Esophagus muscularis mucosa (tissue), 4 donors: Measurements from ENCODE around the gene NT5C3A. TPM values are rescaled to one million over a fixed set of nuclear protein-coding genes. Genes with fewer than 3 reads are reported as not detected.

Source experiments
- DNase-seq: peaks from one replicate; pipeline ENCODE4 v3.0.0-alpha.2; 2017; ENCODE audit errors: extremely low spot score
- H3K27ac ChIP-seq, 4 donors: fragments of 200-600 bp; sonication (generic); replicated peaks in 1 of 4; 1 replicate in 3 of 4; 2 replicates in 1 of 4; pipeline ENCODE4 v1.5.1; 2016 to 2019; ENCODE audit warnings: mild to moderate bottlenecking in 1 of 4
- H3K27me3 ChIP-seq, 4 donors: fragments of 200-600 bp; sonication (generic); one replicate each; pipeline versions ENCODE4 v1.5.1 to v1.6.0; 2016 to 2019
- H3K36me3 ChIP-seq, 4 donors: fragments of 200-600 bp; sonication (generic); one replicate each; pipeline ENCODE4 v1.5.1; 2016 to 2019
- H3K4me1 ChIP-seq, 4 donors: fragments of 200-600 bp; sonication (generic); one replicate each; pipeline ENCODE4 v1.5.1; 2016 to 2019
- H3K4me3 ChIP-seq, 4 donors: fragments of 200-600 bp; sonication (generic); 1 replicate in 2 of 4; 2 replicates in 2 of 4; pipeline ENCODE4 v1.5.1; 2016 to 2019; ENCODE audit warnings: mild to moderate bottlenecking in 4 of 4, moderate library complexity in 1 of 4
- H3K9me3 ChIP-seq, 4 donors: fragments of 200-600 bp; sonication (generic); 1 replicate in 3 of 4; 2 replicates in 1 of 4; pipeline ENCODE4 v1.5.1; 2016 to 2019
- EP300 ChIP-seq: sonication (generic); formaldehyde crosslinking; IDR thresholded peaks from one replicate; pipeline ENCODE4 v1.6.1; 2017; ENCODE audit warnings: antibody characterized with exemption
- POLR2A ChIP-seq: fragments of 450-650 bp; IDR thresholded peaks from one replicate; pipeline ENCODE4 v1.6.1; 2017; ENCODE audit warnings: antibody characterized with exemption, moderate library complexity, mild to moderate bottlenecking, low read depth
- POLR2AphosphoS5 ChIP-seq, 2 donors: sonication (generic); formaldehyde crosslinking; IDR thresholded peaks; one replicate each; pipeline ENCODE4 v1.6.1; 2017; ENCODE audit warnings: antibody characterized with exemption in 2 of 2
- WGBS: methylation state at CpG from one replicate; pipeline ENCODE4 v1.1.5; 2018; 5-methylcytosine and 5-hydroxymethylcytosine counted together
- intact Hi-C: fragments of 100-400 bp; cut with DNase I; formaldehyde crosslinking; loops from one replicate; pipeline ENCODE4 v1.15.1; 2023
- total RNA-seq, 4 donors: library from RNA; depleted of rRNA; stranded (reverse); fragments of >200 nt; gene quantifications; one replicate each; pipeline versions ENCODE4 v1.1.0 to v1.2.1, GENCODE V29; 2016
- TF ChIP-seq, protein P1 (sequence below), 3 experiments: fragments of 200-600 bp in 2 of 3; fragments of 450-650 bp in 1 of 3; sonication (generic) in 2 of 3; IDR thresholded peaks; one replicate each; pipeline ENCODE4 v1.5.1; 2017 to 2019; ENCODE audit warnings: antibody characterized with exemption in 3 of 3, mild to moderate bottlenecking in 2 of 3, moderate library complexity in 1 of 3

The NT5C3A gene
- total RNA-seq, 4 donors from 2014 or later: 13.9 to 22.0 (median 19.7) TPM

DNA sequence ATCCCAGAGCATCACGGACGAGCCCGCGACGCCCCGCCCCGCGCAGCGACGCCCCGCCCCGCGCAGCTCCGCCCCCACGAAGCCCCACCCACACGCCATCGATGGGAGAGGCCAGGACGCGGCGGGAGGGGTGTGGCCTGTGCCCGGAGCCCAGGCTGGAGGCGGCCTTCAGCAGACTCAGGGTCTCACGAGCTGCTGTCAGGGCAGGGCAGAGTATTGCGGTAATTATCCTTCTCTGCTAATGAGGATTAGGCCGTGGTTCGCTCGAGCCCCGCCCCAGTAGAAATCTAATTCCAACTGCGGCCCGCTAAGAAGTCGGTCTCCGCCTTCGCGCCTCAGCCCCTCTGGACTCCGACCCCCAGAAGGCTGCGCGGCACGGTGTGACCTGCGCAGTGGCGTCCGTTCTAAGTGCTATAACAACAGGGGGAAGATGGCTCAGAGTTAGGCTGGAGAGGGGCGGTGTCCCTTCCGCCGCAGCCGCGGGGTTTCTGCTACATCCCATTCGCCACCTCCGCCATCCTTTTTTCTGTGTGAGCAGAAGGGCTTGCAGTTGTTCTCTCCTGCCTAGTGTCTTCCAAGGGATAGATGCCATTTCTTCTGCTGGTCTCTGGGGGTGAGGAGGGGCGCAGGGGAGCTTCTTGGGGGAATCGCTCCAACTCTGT lies 337 bp upstream of the NT5C3A start:
- intact Hi-C loops: loop anchor here (5.0 kb wide), 1 partner anchor 106 kb away; the partner anchor contains the start of gene FKBP9
- Histone ChIP-seq H3K9me3 (peaks cover 0 to 7% (median 3%) of the 10 kb centered on the region in 4 donors), H3K27ac (peak overlapping the region; percentile 92 to 94 (median 93)), H3K4me3 (peak overlapping the region; percentile 82 to 94 (median 84)), H3K36me3 (no peaks in the 10 kb centered on the region), H3K4me1 (peaks cover 26 to 43% (median 32%) of the 10 kb centered on the region in 4 donors), H3K27me3 (no peaks in the 10 kb centered on the region)
- WGBS: under 1% methylated on average over 26 of the region's 50 CpGs
- DNase-seq: peak; percentile 98
- TF ChIP-seq POLR2A: no peak
- TF ChIP-seq POLR2AphosphoS5 (IDR thresholded peaks at IDR 0.05): peak; percentile 75 to 83
- TF ChIP-seq, protein P1, sequence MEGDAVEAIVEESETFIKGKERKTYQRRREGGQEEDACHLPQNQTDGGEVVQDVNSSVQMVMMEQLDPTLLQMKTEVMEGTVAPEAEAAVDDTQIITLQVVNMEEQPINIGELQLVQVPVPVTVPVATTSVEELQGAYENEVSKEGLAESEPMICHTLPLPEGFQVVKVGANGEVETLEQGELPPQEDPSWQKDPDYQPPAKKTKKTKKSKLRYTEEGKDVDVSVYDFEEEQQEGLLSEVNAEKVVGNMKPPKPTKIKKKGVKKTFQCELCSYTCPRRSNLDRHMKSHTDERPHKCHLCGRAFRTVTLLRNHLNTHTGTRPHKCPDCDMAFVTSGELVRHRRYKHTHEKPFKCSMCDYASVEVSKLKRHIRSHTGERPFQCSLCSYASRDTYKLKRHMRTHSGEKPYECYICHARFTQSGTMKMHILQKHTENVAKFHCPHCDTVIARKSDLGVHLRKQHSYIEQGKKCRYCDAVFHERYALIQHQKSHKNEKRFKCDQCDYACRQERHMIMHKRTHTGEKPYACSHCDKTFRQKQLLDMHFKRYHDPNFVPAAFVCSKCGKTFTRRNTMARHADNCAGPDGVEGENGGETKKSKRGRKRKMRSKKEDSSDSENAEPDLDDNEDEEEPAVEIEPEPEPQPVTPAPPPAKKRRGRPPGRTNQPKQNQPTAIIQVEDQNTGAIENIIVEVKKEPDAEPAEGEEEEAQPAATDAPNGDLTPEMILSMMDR (IDR thresholded peaks at IDR 0.05): peak in 1 of 3 experiments; percentile 5

DNA sequence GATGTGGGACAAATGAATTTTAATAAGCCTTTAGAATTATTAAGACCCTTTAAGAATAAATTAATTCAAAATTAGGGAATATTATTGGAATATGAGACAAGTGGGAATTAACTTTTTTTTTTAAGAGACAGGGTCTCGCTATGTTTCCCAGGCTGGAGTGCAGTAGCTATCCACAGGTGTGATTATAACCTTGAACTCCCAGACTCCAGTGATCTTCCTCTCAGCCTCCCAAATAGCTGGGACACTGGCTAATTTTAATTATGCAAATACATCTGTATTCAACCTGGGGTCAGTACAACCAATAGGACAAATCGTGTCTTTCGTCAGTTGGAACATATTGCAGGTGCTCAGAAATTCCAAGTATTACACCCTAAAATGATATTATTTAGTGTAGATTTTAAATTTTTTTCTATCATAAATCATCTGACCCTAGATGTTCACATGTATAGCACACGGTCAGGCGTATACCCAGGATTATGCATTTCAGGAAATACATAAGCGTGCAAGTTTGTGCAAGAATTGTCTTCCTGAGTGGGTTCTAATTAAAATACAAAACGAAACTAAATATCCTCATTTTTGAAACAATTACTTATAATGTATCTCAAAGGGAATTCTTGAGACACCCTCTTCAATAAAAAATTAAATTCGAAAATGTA lies 1.2 kb downstream of the NT5C3A start:
- 24% methylated on average over 8 of the region's 8 CpGs for WGBS
- intact Hi-C loops: loop anchor here (5.0 kb wide), 1 partner anchor 104 kb away; the partner anchor contains the start of gene FKBP9
- no peak for DNase-seq
- Histone ChIP-seq H3K9me3 (peaks cover 0 to 7% (median 3%) of the 10 kb centered on the region in 4 donors), H3K4me3 (peak overlapping the region; percentile 82 to 94 (median 84)), H3K36me3 (no peaks in the 10 kb centered on the region), H3K4me1 (peaks cover 26 to 43% (median 32%) of the 10 kb centered on the region in 4 donors), H3K27me3 (no peaks in the 10 kb centered on the region), H3K27ac (peak overlapping the region; percentile 92 to 94 (median 93))
- TF ChIP-seq POLR2AphosphoS5 (IDR thresholded peaks at IDR 0.05): no peak
- TF ChIP-seq, protein P1 (IDR thresholded peaks at IDR 0.05): no peak
- TF ChIP-seq POLR2A: no peak
- no peak for TF ChIP-seq EP300

DNA sequence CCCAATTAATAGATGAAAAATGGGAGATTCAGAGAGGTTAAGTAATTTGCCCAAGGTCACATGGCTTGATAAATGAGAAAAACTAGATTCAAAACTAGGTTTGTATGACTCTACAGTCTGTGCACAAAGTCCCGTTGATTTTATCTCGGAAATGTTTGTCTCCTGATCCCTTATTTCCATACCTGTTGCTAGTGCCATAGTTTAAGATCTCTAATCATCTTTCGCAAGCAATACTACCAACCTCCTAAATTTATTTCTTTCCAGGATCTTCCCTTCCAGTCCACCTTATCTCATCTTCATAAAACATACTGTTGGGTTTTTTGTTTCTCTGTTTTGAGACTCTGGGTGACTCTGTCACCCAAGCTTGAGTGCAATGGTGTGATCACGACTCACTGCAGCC lies 2.9 kb downstream of the NT5C3A start:
- WGBS: 95% methylated on average over 4 of the region's 4 CpGs
- H3K4me3 ChIP-seq: no peak overlapping the region
- TF ChIP-seq EP300: no peak
- TF ChIP-seq, protein P1 (IDR thresholded peaks at IDR 0.05): no peak
- no peak for DNase-seq
- H3K9me3 ChIP-seq: no peaks in the 10 kb centered on the region
- peaks cover 26 to 48% (median 32%) of the 10 kb centered on the region in 4 donors for H3K4me1 ChIP-seq
- no peak overlapping the region for H3K27ac ChIP-seq
- intact Hi-C loops: loop anchor here (5.0 to 10.0 kb wide), 2 partner anchors 102 to 215 kb away; partner anchors contain the start of gene FKBP9
- no peaks in the 10 kb centered on the region for H3K36me3 ChIP-seq
- no peaks in the 10 kb centered on the region for H3K27me3 ChIP-seq

DNA sequence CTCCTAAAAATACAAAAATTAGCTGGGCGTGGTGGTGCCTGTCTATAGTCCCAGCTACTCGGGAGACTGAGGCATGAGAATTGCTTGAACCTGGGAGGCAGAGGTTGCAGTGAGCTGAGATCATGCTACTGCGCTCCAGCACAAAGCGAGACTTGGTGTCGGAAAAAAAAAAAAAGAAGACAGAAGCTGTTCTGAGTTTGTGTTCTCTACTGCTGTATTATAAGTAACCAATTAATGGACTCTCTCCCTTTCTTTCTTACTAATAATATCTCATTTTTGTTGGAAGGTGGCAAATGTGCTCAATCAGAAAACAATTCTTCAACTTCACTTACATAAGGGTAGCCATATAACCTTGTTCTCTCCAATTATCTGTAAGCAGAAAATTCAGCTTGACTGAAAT lies 7.4 kb downstream of the NT5C3A start:
- no peak for DNase-seq
- H3K4me1 ChIP-seq: peaks cover 12 to 51% (median 32%) of the 10 kb centered on the region in 4 donors
- no peak overlapping the region for H3K27ac ChIP-seq
- H3K36me3 ChIP-seq: no peaks in the 10 kb centered on the region
- H3K9me3 ChIP-seq: no peaks in the 10 kb centered on the region
- no peaks in the 10 kb centered on the region for H3K27me3 ChIP-seq
- intact Hi-C loops: loop anchor here (10.0 kb wide), 1 partner anchor 210 kb away; no protein-coding TSS in a partner anchor
- H3K4me3 ChIP-seq: no peak overlapping the region
- TF ChIP-seq, protein P1 (IDR thresholded peaks at IDR 0.05): no peak
- TF ChIP-seq POLR2AphosphoS5 (IDR thresholded peaks at IDR 0.05) (no peak), EP300 (no peak), POLR2A (no peak)
- WGBS: 95% methylated on average over 5 of the region's 5 CpGs
